Peyer's patch (tissue), 4 donors: Measurements from ENCODE around the gene MYO9B.

Source experiments
- CTCF ChIP-seq, 6 experiments: fragments of 450-650 bp in 4 of 6; fragments of 200-600 bp in 2 of 6; sonication (generic) in 1 of 6; IDR thresholded peaks; one replicate each; pipeline ENCODE4 v1.5.1; 2017 to 2019; ENCODE audit warnings: antibody characterized with exemption in 6 of 6, mild to moderate bottlenecking in 3 of 6, moderate library complexity in 1 of 6
- POLR2A ChIP-seq, 2 donors: fragments of 450-650 bp; IDR thresholded peaks; one replicate each; pipeline ENCODE4 v1.5.1; 2017; ENCODE audit warnings: antibody characterized with exemption in 2 of 2, mild to moderate bottlenecking in 2 of 2, moderate library complexity in 2 of 2

DNA sequence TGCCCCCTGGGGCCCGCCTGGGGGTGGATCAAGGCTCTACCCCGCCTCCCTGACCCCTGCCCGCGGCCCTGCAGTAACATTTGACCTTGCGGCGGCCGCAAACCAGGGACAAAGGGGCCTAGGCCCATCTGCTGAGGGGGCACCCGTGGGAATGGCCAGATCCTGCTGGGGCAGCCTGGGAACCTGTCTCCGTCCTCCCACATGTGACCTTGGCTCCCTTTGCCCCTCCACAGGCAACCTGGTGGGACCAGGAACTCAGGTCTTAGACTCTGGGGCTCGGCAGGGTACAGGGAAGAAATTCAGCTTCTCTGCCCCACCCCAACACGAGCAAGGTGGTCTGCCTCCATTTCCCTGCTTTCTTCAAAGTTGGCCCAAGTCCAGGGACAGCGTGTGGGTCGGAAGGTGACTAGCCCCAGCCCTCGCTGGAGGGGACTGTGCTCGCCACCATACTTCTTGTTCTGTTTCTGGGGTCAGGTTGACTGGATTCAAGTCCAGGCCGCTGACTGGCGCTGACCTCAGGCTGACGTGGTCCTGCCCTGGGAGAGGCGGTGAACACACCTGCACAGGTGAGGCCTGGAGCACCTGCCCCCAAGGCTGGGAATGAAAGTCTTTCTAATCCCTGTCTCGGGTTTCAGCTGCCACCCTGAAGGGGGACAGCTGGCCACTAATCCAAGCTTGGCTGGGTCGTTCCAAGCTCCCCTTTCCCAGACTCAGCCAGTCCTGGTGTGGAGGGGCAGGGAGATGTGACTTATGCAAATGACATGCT lies 172.6 kb downstream of the MYO9B start:
- TF ChIP-seq CTCF (IDR thresholded peaks at IDR 0.05), result no peak
- TF ChIP-seq POLR2A (IDR thresholded peaks at IDR 0.05), result peak in 1 of 2 donors; percentile 21
